ENCODE results near the gene WDR89. TPM values are rescaled to one million over a fixed set of nuclear protein-coding genes. Genes with fewer than 3 reads are reported as not detected.
A peak's percentile ranks its signal among the peaks of the same experiment; 100 is the strongest.
"Not testable (repeated sequence)": the region's sequence is repeated elsewhere in the genome, so short reads cannot be mapped to it uniquely, and the experiment has no call there.

The WDR89 gene
- total RNA-seq, 2 donors from 2014 or later, result 10.8 to 12.1 TPM

GRCh38 chr14:63611078-63611477 is 30.6 kb downstream of the WDR89 start:
- intact Hi-C loops (cut with DNase I, micrococcal nuclease), result no loop called here
- ATAC-seq, result no peak
- no peak for DNase-seq

- intact Hi-C loops (cut with DNase I, micrococcal nuclease), result no loop called here
- ATAC-seq (peak; percentile 94), DNase-seq (peak in 1 of 2 donors; percentile 31)
Measured at GRCh38 chr14:63605041-63605532, 36.6 kb downstream of the WDR89 start.

GRCh38 chr14:63604626-63605025 is 37.0 kb downstream of the WDR89 start:
- intact Hi-C loops (cut with DNase I, micrococcal nuclease), result no loop called here
- DNase-seq (no peak), ATAC-seq (no peak)

- DNase-seq (no peak), ATAC-seq (no peak)
- intact Hi-C loops (cut with DNase I, micrococcal nuclease), result no loop called here
Measured at GRCh38 chr14:63603749-63604277, 37.9 kb downstream of the WDR89 start.

- DNase-seq (no peak), ATAC-seq (no peak)
- intact Hi-C loops (cut with DNase I, micrococcal nuclease), result no loop called here
Measured at GRCh38 chr14:63598807-63599206, 42.9 kb downstream of the WDR89 start.

GRCh38 chr14:63596998-63597658 is 44.5 kb downstream of the WDR89 start:
- ATAC-seq, result no peak
- intact Hi-C loops (cut with DNase I, micrococcal nuclease), result no loop called here
- DNase-seq, result no peak

GRCh38 chr14:63594455-63595372 is 47.0 kb downstream of the WDR89 start:
- ATAC-seq (no peak), DNase-seq (no peak)
- intact Hi-C loops (cut with DNase I, micrococcal nuclease), result no loop called here

GRCh38 chr14:63583046-63583445 is 58.6 kb downstream of the WDR89 start:
- intact Hi-C loops (cut with DNase I, micrococcal nuclease); DNase-seq; ATAC-seq: not testable (repeated sequence)

GRCh38 chr14:63581491-63581890 is 60.2 kb downstream of the WDR89 start:
- no peak for DNase-seq
- ATAC-seq, result no peak
- intact Hi-C loops (cut with DNase I, micrococcal nuclease), result no loop called here

- intact Hi-C loops (cut with DNase I, micrococcal nuclease), result no loop called here
- ATAC-seq (no peak), DNase-seq (no peak)
Measured at GRCh38 chr14:63578300-63578699, 63.4 kb downstream of the WDR89 start.

- intact Hi-C loops (cut with DNase I, micrococcal nuclease), result no loop called here
- no peak for ATAC-seq
- no peak for DNase-seq
Measured at GRCh38 chr14:63573581-63573980, 68.1 kb downstream of the WDR89 start.

- no peak for ATAC-seq
Measured at GRCh38 chr14:63565448-63565847, 76.2 kb downstream of the WDR89 start.

GRCh38 chr14:63564318-63564717 is 77.4 kb downstream of the WDR89 start:
- ATAC-seq (peak; percentile 95), DNase-seq (peak; percentile 30 to 50)
- intact Hi-C loops (cut with DNase I, micrococcal nuclease), result no loop called here

More at GRCh38 chr14:63565448-63565847, 76.2 kb downstream of the WDR89 start:
- intact Hi-C loops (cut with DNase I, micrococcal nuclease), result no loop called here
- no peak for DNase-seq

GRCh38 chr14:63563370-63564026 is 78.2 kb downstream of the WDR89 start:
- ATAC-seq (no peak), DNase-seq (no peak)
- intact Hi-C loops (cut with DNase I, micrococcal nuclease), result no loop called here

GRCh38 chr14:63562405-63562804 is 79.3 kb downstream of the WDR89 start:
- intact Hi-C loops (cut with DNase I, micrococcal nuclease), result no loop called here
- DNase-seq (no peak), ATAC-seq (no peak)

- DNase-seq (no peak), ATAC-seq (no peak)
- intact Hi-C loops (cut with DNase I, micrococcal nuclease), result no loop called here
Measured at GRCh38 chr14:63555572-63555971, 86.1 kb downstream of the WDR89 start.

GRCh38 chr14:63551332-63551731 is 90.3 kb downstream of the WDR89 start:
- ATAC-seq, result no peak
- intact Hi-C loops (cut with DNase I, micrococcal nuclease), result no loop called here
- DNase-seq, result no peak

- ATAC-seq (no peak), DNase-seq (no peak)
- intact Hi-C loops (cut with DNase I, micrococcal nuclease), result loop anchor here in 1 of 2 donors (10.0 kb wide), 1 partner anchor 87 kb away; no protein-coding TSS in a partner anchor
Measured at GRCh38 chr14:63547798-63548335, 93.8 kb downstream of the WDR89 start.
